GM12874 (cell line): ENCODE measurements around the gene LSMEM2.

Experiments used
- CTCF ChIP-seq: IDR thresholded peaks from 2 replicates; pipeline ENCODE4 v1.5.1; 2011; ENCODE audit warnings: low read depth, mild to moderate bottlenecking, control low read depth, low read length, moderate library complexity; ENCODE audit not compliant: insufficient read depth

The LSMEM2 gene

GRCh38 chr3:50235716-50236483, 43.0 kb upstream of the LSMEM2 start, which contains the start of gene GNAI2:
Gene GNAI2 (plus strand): TSS chr3:50236204. CDS start chr3:50236336, 132 bp downstream.
- no peak for TF ChIP-seq CTCF

- TF ChIP-seq CTCF: no peak
These were observed 42.3 kb upstream of the LSMEM2 start for GRCh38 chr3:50236484-50237132.

GRCh38 chr3:50237133-50237651, 41.7 kb upstream of the LSMEM2 start:
- no peak for TF ChIP-seq CTCF

- TF ChIP-seq CTCF: no peak
These were observed 40.9 kb upstream of the LSMEM2 start for GRCh38 chr3:50237754-50238548.

GRCh38 chr3:50238549-50239026, 40.3 kb upstream of the LSMEM2 start:
- TF ChIP-seq CTCF: no peak

GRCh38 chr3:50239649-50240048, 39.2 kb upstream of the LSMEM2 start:
- TF ChIP-seq CTCF: no peak

- TF ChIP-seq CTCF: no peak
These were observed 37.7 kb upstream of the LSMEM2 start for GRCh38 chr3:50241163-50241562.
